Umbilical cord (tissue), 2 donors: ENCODE measurements around the gene MARCHF10. TPM values are rescaled to one million over a fixed set of nuclear protein-coding genes. Genes with fewer than 3 reads are reported as not detected.

Experiments used
- DNase-seq: peaks from one replicate; pipeline ENCODE4 v3.0.0-alpha.2; 2015; ENCODE audit warnings: low spot score
- total RNA-seq: library from RNA; depleted of rRNA; stranded (reverse); fragments of >200 nt; gene quantifications from one replicate; pipeline ENCODE4 v1.2.3, GENCODE V29; 2014; ENCODE audit warnings: low replicate concordance; ENCODE audit not compliant: insufficient read depth

Gene MARCHF10
- total RNA-seq, 1 donor from 2014 or later: 0.96 TPM

GRCh38 chr17:62718429-62718828 is 89.7 kb downstream of the MARCHF10 start:
- DNase-seq: peak; percentile 72

- DNase-seq: no peak
Measured at GRCh38 chr17:62717889-62718288, 90.2 kb downstream of the MARCHF10 start.

DNA sequence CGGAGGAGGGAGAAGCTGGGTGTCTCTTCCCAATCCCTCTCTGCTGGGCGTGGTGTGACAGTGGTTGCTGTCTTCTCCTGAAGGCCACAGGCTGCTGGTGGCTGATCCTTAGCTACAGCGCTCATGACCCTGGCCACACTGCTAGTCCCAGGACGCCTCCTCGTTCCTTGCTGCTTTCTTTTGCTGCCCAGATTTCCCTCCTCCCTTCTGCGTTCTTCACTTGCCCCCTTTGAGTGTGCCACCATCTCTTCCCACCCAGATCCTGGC is 90.6 kb downstream of the MARCHF10 start:
- DNase-seq: no peak

DNA sequence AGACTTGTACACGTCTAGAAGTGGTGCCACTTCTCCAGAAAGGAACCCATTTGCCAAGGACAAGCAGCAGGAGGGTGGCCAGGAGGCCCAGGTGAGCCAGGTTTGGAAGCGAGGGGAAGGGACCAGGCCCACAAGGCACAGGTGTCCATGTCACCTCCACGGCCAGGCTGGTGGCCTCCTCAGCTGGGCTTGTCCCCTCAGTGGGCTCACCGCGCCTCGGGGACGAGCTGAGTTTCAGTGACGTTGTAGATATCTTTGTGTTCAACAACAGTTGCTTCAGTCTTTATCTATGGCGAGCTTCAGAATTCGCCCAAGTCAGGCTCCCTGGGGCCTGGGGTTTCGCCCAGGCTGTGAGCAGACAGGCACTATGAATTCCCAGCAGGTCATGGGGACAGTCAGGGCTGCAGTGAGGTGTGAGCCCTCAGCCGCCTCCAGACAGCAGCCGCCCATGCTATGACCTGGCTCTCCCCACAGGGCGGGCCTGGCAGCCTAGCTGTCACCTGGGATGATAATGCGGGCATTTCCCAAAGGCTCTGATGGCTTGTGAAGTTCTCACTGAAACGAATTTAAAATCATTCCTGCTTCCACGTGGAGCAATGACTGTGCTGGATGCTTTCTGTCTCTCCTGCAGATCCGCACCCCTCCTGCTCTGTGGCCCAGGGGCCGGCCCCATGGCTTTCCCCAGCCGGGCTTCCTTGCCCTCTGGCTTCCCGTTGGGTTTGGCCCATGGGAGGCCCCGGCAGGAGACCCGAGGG is 91.1 kb downstream of the MARCHF10 start:
- no peak for DNase-seq

DNA sequence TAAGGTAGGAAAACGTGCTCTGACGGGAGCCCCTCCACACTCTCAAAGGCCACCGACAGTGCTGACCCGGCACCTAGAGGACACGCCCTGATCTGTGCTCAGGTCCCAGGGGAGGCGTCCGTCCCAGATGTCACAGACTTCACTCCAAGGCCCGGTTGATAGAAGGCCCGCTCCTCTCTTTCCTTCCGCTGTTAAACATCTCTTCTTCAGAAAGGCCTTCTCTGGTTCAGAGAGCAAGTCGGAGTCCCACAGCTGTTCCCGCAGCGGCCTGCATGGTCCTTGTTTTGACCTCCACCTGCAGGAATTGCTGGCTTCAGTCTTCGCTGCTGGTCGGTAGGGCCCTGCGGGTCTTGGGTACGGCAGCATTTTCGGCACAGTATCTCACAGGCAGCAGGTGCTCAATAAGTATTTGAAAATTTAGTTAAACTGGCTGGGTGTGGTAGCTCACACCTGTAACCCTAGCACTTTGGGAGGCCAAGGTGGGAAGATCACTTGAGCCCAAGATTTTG is 92.2 kb downstream of the MARCHF10 start:
- no peak for DNase-seq

GRCh38 chr17:62714016-62714777 is 93.9 kb downstream of the MARCHF10 start:
- no peak for DNase-seq

- no peak for DNase-seq
Measured at GRCh38 chr17:62713086-62713881, 94.8 kb downstream of the MARCHF10 start.

GRCh38 chr17:62712171-62712581 is 95.9 kb downstream of the MARCHF10 start:
- no peak for DNase-seq

DNA sequence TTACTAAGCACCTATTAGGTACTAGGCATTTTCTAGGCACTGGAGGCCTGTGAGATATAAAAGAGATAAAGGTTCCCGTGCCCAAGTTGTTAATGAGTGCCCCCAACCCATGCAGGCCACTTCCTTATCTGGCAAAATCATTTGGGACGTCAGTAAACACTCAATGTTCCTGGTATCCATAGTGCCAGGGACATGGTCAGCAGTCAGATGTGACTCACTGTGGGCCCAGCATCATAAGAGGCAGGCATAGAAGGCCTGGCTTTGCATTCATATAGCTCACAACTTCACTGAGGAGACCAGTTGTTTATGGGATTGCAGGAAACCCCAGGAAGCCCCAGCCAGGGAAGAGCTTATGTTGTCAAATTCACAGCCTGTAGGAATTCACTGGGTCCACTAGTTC is 99.5 kb downstream of the MARCHF10 start:
- DNase-seq: no peak

DNA sequence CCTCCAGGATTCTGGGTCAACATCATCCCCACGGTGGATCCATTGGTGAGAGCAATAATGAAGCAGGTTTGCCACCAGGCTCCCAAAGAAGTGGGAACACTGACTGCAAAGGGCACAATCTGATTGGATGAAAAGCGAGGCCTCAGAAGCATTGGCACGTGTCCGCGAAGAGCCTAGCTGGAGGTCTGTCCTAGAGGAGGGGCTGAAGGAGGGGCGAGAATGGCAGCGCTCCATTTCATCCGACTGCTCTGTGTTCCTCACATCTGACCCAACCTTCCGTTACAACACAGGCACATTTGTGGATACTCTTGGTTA is 100.7 kb downstream of the MARCHF10 start:
- no peak for DNase-seq

- DNase-seq: no peak
Measured at GRCh38 chr17:62706598-62707424, 101.3 kb downstream of the MARCHF10 start.

GRCh38 chr17:62705778-62706597 is 102.1 kb downstream of the MARCHF10 start:
- DNase-seq: no peak

- peak; percentile 40 for DNase-seq
Measured at GRCh38 chr17:62705156-62705777, 102.8 kb downstream of the MARCHF10 start.

DNA sequence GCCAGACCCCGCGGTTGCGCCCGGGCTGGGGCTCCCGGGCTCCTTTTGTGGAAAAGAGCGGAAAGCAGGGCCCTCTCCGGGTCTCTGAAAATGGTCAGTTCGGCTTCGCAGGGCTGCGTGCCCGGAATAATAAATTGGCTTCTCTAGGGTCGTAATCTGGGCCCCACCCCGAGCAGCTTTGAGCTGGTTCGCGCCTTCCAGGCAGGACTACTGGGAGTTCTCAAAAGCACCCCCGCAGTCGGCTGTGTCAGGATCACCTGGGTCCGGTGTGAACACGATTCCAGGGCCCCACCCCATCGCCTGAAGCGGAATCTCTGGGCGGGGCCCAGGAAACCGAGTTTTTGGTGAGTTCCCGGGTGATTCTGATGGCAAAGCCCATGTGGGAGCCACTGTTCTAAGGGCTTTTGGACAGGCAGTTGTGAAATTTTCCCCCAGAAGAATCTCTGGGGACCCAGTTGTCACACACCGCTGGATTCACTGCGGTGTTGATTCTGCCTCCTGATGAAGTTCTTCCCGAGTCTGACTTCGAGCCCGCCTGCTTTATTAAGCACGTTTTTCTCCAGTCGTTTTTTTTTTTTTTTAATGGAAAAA is 103.6 kb downstream of the MARCHF10 start:
- peak; percentile 59 for DNase-seq

GRCh38 chr17:62703776-62704380 is 104.2 kb downstream of the MARCHF10 start:
- peak; percentile 47 for DNase-seq

GRCh38 chr17:62703261-62703775 is 104.8 kb downstream of the MARCHF10 start:
- DNase-seq: no peak

- DNase-seq: no peak
Measured at GRCh38 chr17:62702746-62703260, 105.3 kb downstream of the MARCHF10 start.

GRCh38 chr17:62701706-62702085 is 106.4 kb downstream of the MARCHF10 start:
- DNase-seq: no peak
